Hepatocyte (in vitro differentiated cells): Measurements from ENCODE around the gene TTC33. TPM values are rescaled to one million over a fixed set of nuclear protein-coding genes. Genes with fewer than 3 reads are reported as not detected.

ENCODE experiments used
- DNase-seq: peaks from one replicate; pipeline ENCODE4 v3.0.0-alpha.2; 2016; ENCODE audit warnings: low spot score
- H2AFZ ChIP-seq: fragments of 200-600 bp; sonication (generic); 2 replicates; pipeline ENCODE4 v1.6.0; 2016; ENCODE audit warnings: antibody characterized with exemption, mild to moderate bottlenecking
- H3K27ac ChIP-seq: fragments of 200-600 bp; sonication (generic); 2 replicates; pipeline ENCODE4 v1.5.1; 2016; ENCODE audit warnings: mild to moderate bottlenecking
- H3K27me3 ChIP-seq: fragments of 200-600 bp; sonication (generic); 2 replicates; pipeline ENCODE4 v1.6.1; 2016
- H3K36me3 ChIP-seq: fragments of 200-600 bp; sonication (generic); replicated peaks from 2 replicates; pipeline ENCODE4 v1.5.1; 2016; ENCODE audit warnings: low read depth; ENCODE audit not compliant: insufficient read depth
- H3K4me1 ChIP-seq: fragments of 200-600 bp; sonication (generic); 2 replicates; pipeline ENCODE4 v1.5.1; 2016; ENCODE audit warnings: mild to moderate bottlenecking, moderate library complexity; ENCODE audit not compliant: insufficient read depth
- H3K4me2 ChIP-seq: fragments of 200-600 bp; sonication (generic); 2 replicates; pipeline ENCODE4 v1.6.0; 2016
- H3K4me3 ChIP-seq: fragments of 200-600 bp; sonication (generic); 2 replicates; pipeline ENCODE4 v1.5.1; 2016; ENCODE audit warnings: mild to moderate bottlenecking
- H3K79me2 ChIP-seq: fragments of 200-600 bp; sonication (generic); 2 replicates; pipeline ENCODE4 v1.6.0; 2017; ENCODE audit warnings: mild to moderate bottlenecking
- H3K9me2 ChIP-seq: fragments of 200-600 bp; sonication (generic); replicated peaks from 2 replicates; pipeline ENCODE4 v1.6.0; 2017; ENCODE audit warnings: mild to moderate bottlenecking; ENCODE audit not compliant: insufficient read depth
- H3K9me3 ChIP-seq: fragments of 200-600 bp; sonication (generic); 2 replicates; pipeline ENCODE4 v1.5.1; 2016; ENCODE audit warnings: low read depth, mild to moderate bottlenecking
- H4K20me1 ChIP-seq: fragments of 200-600 bp; sonication (generic); 2 replicates; pipeline ENCODE4 v1.6.0; 2016; ENCODE audit warnings: mild to moderate bottlenecking; ENCODE audit not compliant: insufficient read depth, poor library complexity, severe bottlenecking
- EZH2 ChIP-seq: fragments of 200-600 bp; sonication (generic); IDR thresholded peaks from 2 replicates; pipeline ENCODE4 v1.6.1; 2016; ENCODE audit warnings: antibody characterized with exemption, mild to moderate bottlenecking, borderline replicate concordance
- EZH2phosphoT487 ChIP-seq: fragments of 200-600 bp; sonication (generic); IDR thresholded peaks from one replicate; pipeline ENCODE4 v1.6.1; 2018; ENCODE audit warnings: antibody characterized with exemption, mild to moderate bottlenecking, low read depth, moderate library complexity; ENCODE audit not compliant: unreplicated experiment, severe bottlenecking
- WGBS: methylation state at CpG from one replicate; pipeline ENCODE4 v1.1.6; 2016; ENCODE audit warnings: low lambda C conversion rate; ENCODE audit errors: missing lambda C conversion rate; 5-methylcytosine and 5-hydroxymethylcytosine counted together
- polyA plus RNA-seq: library from polyadenylated mRNA; unstranded; fragments of >200 nt; fragmentation: Nextera tagmentation; extraction: Ambion mirVana; gene quantifications from 2 replicates; pipeline ENCODE4 v1.2.1, GENCODE V29; 2016
- total RNA-seq: library from RNA; depleted of rRNA; stranded (reverse); fragments of >200 nt; gene quantifications from 2 replicates; pipeline ENCODE4 v1.2.3, GENCODE V29; 2014
- TF ChIP-seq, protein P1 (sequence below): fragments of 200-600 bp; sonication (generic); IDR thresholded peaks from 2 replicates; pipeline ENCODE4 v1.5.1; 2016; ENCODE audit warnings: antibody characterized with exemption, mild to moderate bottlenecking; ENCODE audit not compliant: poor library complexity

Gene TTC33
- total and polyA plus RNA-seq, 2 experiments from 2014 or later: 5.6 to 19.3 TPM

DNA sequence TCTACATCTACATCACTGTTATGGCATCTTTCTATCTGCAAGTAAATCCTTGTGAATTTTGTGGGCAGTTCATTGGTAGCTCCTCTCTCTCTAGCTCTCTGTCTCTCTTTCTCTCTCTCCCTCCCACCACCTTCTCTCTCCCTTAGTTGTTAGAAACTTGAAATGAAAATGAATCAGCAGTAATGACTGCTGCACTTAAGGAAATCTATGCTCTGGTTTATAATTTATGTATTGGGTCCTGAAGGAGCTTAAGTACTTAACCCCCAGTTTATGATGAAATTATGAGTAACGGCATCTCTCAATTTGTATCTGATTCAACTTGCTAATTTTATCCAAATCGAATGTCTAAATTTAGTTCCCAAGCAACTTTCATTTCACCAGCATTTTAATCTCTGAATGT is 128.1 kb downstream of the TTC33 start:
- H3K4me2 ChIP-seq: no peak overlapping the region
- H3K27ac ChIP-seq: no peak overlapping the region
- H3K79me2 ChIP-seq: no peaks in the 10 kb centered on the region
- no peaks in the 10 kb centered on the region for H3K36me3 ChIP-seq
- no peaks in the 10 kb centered on the region for H3K9me2 ChIP-seq
- H3K4me3 ChIP-seq: no peak overlapping the region
- H4K20me1 ChIP-seq: no peaks in the 10 kb centered on the region
- WGBS: 86% methylated on average over 2 of the region's 2 CpGs
- no peaks in the 10 kb centered on the region for H3K4me1 ChIP-seq
- no peak for DNase-seq
- H3K9me3 ChIP-seq: no peaks in the 10 kb centered on the region
- no peaks in the 10 kb centered on the region for H3K27me3 ChIP-seq
- TF ChIP-seq, protein P1, sequence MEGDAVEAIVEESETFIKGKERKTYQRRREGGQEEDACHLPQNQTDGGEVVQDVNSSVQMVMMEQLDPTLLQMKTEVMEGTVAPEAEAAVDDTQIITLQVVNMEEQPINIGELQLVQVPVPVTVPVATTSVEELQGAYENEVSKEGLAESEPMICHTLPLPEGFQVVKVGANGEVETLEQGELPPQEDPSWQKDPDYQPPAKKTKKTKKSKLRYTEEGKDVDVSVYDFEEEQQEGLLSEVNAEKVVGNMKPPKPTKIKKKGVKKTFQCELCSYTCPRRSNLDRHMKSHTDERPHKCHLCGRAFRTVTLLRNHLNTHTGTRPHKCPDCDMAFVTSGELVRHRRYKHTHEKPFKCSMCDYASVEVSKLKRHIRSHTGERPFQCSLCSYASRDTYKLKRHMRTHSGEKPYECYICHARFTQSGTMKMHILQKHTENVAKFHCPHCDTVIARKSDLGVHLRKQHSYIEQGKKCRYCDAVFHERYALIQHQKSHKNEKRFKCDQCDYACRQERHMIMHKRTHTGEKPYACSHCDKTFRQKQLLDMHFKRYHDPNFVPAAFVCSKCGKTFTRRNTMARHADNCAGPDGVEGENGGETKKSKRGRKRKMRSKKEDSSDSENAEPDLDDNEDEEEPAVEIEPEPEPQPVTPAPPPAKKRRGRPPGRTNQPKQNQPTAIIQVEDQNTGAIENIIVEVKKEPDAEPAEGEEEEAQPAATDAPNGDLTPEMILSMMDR: no peak
- no peak for TF ChIP-seq EZH2
- no peak for TF ChIP-seq EZH2phosphoT487
- no peak overlapping the region for H2AFZ ChIP-seq

DNA sequence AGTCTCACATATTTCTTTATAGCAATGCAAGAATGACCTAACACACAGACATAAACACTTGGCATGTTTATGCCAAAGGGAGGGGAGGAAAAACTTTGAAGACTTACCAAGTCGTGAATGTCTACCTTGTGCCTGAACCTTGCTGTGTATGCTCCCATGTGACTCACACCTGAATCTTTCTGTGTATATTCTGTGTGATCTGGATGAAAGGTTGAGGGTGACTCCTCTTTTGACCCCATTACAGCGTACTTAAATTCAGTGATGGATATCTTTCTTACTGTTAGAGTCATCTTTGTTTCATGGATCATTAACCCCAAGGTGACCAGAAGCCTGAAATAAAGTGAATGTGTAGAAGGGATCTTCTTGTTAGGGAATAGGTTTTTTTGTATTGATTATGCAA is 129.0 kb downstream of the TTC33 start:
- WGBS: 81% methylated on average over 2 of the region's 2 CpGs

GRCh38 chr5:40623480-40624420 is 132.0 kb downstream of the TTC33 start:
- Histone ChIP-seq H3K36me3 (no peaks in the 10 kb centered on the region), H3K27me3 (no peaks in the 10 kb centered on the region), H3K27ac (no peak overlapping the region), H4K20me1 (no peaks in the 10 kb centered on the region), H3K9me2 (no peaks in the 10 kb centered on the region), H3K9me3 (no peaks in the 10 kb centered on the region), H3K79me2 (no peaks in the 10 kb centered on the region), H3K4me2 (no peak overlapping the region), H3K4me1 (no peaks in the 10 kb centered on the region), H3K4me3 (no peak overlapping the region), H2AFZ (no peak overlapping the region)
- no peak for DNase-seq
- WGBS: 89% methylated on average over 2 of the region's 2 CpGs
- TF ChIP-seq, protein P1: no peak
- TF ChIP-seq EZH2phosphoT487 (no peak), EZH2 (no peak)

More for the DNA sequence above, 129.0 kb downstream of the TTC33 start:
- H2AFZ ChIP-seq: no peak overlapping the region
- H3K27ac ChIP-seq: no peak overlapping the region
- H3K9me2 ChIP-seq: no peaks in the 10 kb centered on the region
- no peaks in the 10 kb centered on the region for H3K79me2 ChIP-seq
- no peaks in the 10 kb centered on the region for H3K4me1 ChIP-seq
- no peaks in the 10 kb centered on the region for H3K36me3 ChIP-seq
- H3K27me3 ChIP-seq: no peaks in the 10 kb centered on the region
- DNase-seq: no peak
- H3K4me3 ChIP-seq: no peak overlapping the region
- TF ChIP-seq, protein P1: no peak
- no peak for TF ChIP-seq EZH2phosphoT487
- no peaks in the 10 kb centered on the region for H3K9me3 ChIP-seq
- H3K4me2 ChIP-seq: no peak overlapping the region
- H4K20me1 ChIP-seq: no peaks in the 10 kb centered on the region
